GM12878 (cell line): ENCODE data around the gene FLOT1. TPM values are rescaled to one million over a fixed set of nuclear protein-coding genes. Genes with fewer than 3 reads are reported as not detected.

Source experiments
- BHLHE40 ChIP-seq, 2 experiments: fragments of 450-650 bp in 1 of 2; IDR thresholded peaks; 2 replicates each; pipeline ENCODE4 v1.6.1; 2011 to 2017; ENCODE audit warnings: low read depth in 2 of 2, borderline replicate concordance in 1 of 2, improper control_type of control experiment in 1 of 2, low read length in 1 of 2, mild to moderate bottlenecking in 1 of 2
- CHD2 ChIP-seq: IDR thresholded peaks from 2 replicates; pipeline ENCODE4 v1.6.1; 2011; ENCODE audit warnings: low read depth, low read length, improper control_type of control experiment, borderline replicate concordance
- DPF2 ChIP-seq: fragments of 450-650 bp; IDR thresholded peaks from 2 replicates; pipeline ENCODE4 v1.6.1; 2017; ENCODE audit warnings: mild to moderate bottlenecking
- E2F4 ChIP-seq: IDR thresholded peaks from 2 replicates; pipeline ENCODE4 v1.6.1; 2012; ENCODE audit warnings: low read depth, low read length, improper control_type of control experiment
- EP300 ChIP-seq, 2 experiments: fragments of 150-350 bp in 1 of 2; IDR thresholded peaks; 2 replicates each; pipeline ENCODE4 v1.6.1; 2011 to 2012; ENCODE audit warnings: low read depth in 2 of 2, low read length in 2 of 2, borderline replicate concordance in 1 of 2, improper control_type of control experiment in 1 of 2, inconsistent platforms in 1 of 2; ENCODE audit not compliant: control insufficient read depth in 1 of 2
- FOXK2 ChIP-seq: fragments of 450-650 bp; IDR thresholded peaks from 2 replicates; pipeline ENCODE4 v1.6.1; 2017; ENCODE audit warnings: mild to moderate bottlenecking, moderate library complexity
- HCFC1 ChIP-seq: fragments of 150-350 bp; IDR thresholded peaks from 2 replicates; pipeline ENCODE4 v1.6.1; 2014; ENCODE audit warnings: low read length
- HDGF ChIP-seq: fragments of 450-650 bp; IDR thresholded peaks from 2 replicates; pipeline ENCODE4 v1.6.1; 2016; ENCODE audit warnings: antibody characterized with exemption
- IKZF1 ChIP-seq: fragments of 450-650 bp; conservative IDR thresholded peaks from 2 replicates; pipeline ENCODE4 v1.6.1; 2017; ENCODE audit warnings: antibody characterized with exemption, mild to moderate bottlenecking
- IRF3 ChIP-seq: fragments of 450-650 bp; IDR thresholded peaks from 2 replicates; pipeline ENCODE4 v1.6.1; 2014; ENCODE audit warnings: mild to moderate bottlenecking
- JUNB ChIP-seq: IDR thresholded peaks from 2 replicates; pipeline ENCODE4 v1.6.1; 2016; ENCODE audit warnings: antibody characterized with exemption, mild to moderate bottlenecking
- JUND ChIP-seq: IDR thresholded peaks from 2 replicates; pipeline ENCODE4 v1.6.1; 2012; ENCODE audit warnings: low read depth, mild to moderate bottlenecking, low read length, improper control_type of control experiment, moderate library complexity
- LARP7 ChIP-seq: fragments of 450-650 bp; IDR thresholded peaks from 2 replicates; pipeline ENCODE4 v1.6.1; 2017; ENCODE audit warnings: mild to moderate bottlenecking
- MTA3 ChIP-seq: IDR thresholded peaks from 2 replicates; pipeline ENCODE4 v1.6.1; 2012; ENCODE audit warnings: low read length, inconsistent platforms, borderline replicate concordance
- MYC ChIP-seq: IDR thresholded peaks from 2 replicates; pipeline ENCODE4 v1.6.1; 2011; ENCODE audit warnings: mild to moderate bottlenecking, low read length, moderate library complexity, inconsistent platforms; ENCODE audit not compliant: insufficient read depth, insufficient replicate concordance, insufficient read length, severe bottlenecking
- NBN ChIP-seq: fragments of 450-650 bp; IDR thresholded peaks from 2 replicates; pipeline ENCODE4 v1.6.1; 2016
- NR2C2 ChIP-seq: IDR thresholded peaks from 2 replicates; pipeline ENCODE4 v1.6.1; 2011; ENCODE audit warnings: borderline replicate concordance, low read depth; ENCODE audit not compliant: control insufficient read depth, insufficient read length
- POLR2A ChIP-seq: IDR thresholded peaks from 2 replicates; pipeline ENCODE4 v1.6.1; 2011; ENCODE audit warnings: low read depth, mild to moderate bottlenecking, low read length
- POLR2AphosphoS5 ChIP-seq: IDR thresholded peaks from 2 replicates; pipeline ENCODE4 v1.6.1; 2011; ENCODE audit warnings: mild to moderate bottlenecking, low read length, inconsistent platforms
- RB1 ChIP-seq: fragments of 450-650 bp; formaldehyde crosslinking; IDR thresholded peaks from 2 replicates; pipeline ENCODE4 v1.6.1; 2017; ENCODE audit warnings: mild to moderate bottlenecking, borderline replicate concordance
- TAF1 ChIP-seq: IDR thresholded peaks from 2 replicates; pipeline ENCODE4 v1.6.1; 2011; ENCODE audit warnings: mild to moderate bottlenecking, low read depth, low read length, borderline replicate concordance
- ZNF384 ChIP-seq: IDR thresholded peaks from 2 replicates; pipeline ENCODE4 v1.6.1; 2012; ENCODE audit warnings: low read depth, mild to moderate bottlenecking, low read length, improper control_type of control experiment, borderline replicate concordance
- polyA plus RNA-seq, 11 experiments: library from polyadenylated mRNA; depleted of rRNA in 4 of 11; unstranded in 6 of 11; stranded (reverse) in 5 of 11; fragments of >200 nt; fragmentation: Nextera tagmentation in 4 of 11; fragmentation: Illumina TruSeq in 1 of 11; extraction: Ambion mirVana in 4 of 11; extraction: Trizol in 1 of 11; gene quantifications; 1 replicate in 1 of 11; 2 replicates in 10 of 11; pipeline versions ENCODE4 v1.2.1 to v1.2.3, GENCODE V29; 2011 to 2016; ENCODE audit warnings: inconsistent platforms in 2 of 11, missing spikeins in 2 of 11, low read depth in 1 of 11
- total RNA-seq, 4 experiments: library from RNA; depleted of rRNA in 3 of 4; stranded (reverse); fragments of >200 nt in 3 of 4; fragmentation: Illumina TruSeq in 1 of 4; extraction: Trizol in 1 of 4; gene quantifications; 2 replicates each; pipeline versions ENCODE4 v1.2.1 to v1.2.3, GENCODE V29; 2013 to 2021
- TF ChIP-seq, protein P1 (sequence below): IDR thresholded peaks from 2 replicates; pipeline ENCODE4 v1.6.1; 2012; ENCODE audit warnings: low read depth, low read length, improper control_type of control experiment
- TF ChIP-seq, protein P2 (sequence below): fragments of 450-650 bp; IDR thresholded peaks from 2 replicates; pipeline ENCODE4 v1.6.1; 2017; ENCODE audit warnings: mild to moderate bottlenecking, moderate library complexity

The FLOT1 gene
- total and polyA plus RNA-seq, 10 of the 15 experiments (the other 5 are each of a cell fraction or from before 2014, with no cell fraction given) = 12.3 to 153 (median 112) TPM

DNA sequence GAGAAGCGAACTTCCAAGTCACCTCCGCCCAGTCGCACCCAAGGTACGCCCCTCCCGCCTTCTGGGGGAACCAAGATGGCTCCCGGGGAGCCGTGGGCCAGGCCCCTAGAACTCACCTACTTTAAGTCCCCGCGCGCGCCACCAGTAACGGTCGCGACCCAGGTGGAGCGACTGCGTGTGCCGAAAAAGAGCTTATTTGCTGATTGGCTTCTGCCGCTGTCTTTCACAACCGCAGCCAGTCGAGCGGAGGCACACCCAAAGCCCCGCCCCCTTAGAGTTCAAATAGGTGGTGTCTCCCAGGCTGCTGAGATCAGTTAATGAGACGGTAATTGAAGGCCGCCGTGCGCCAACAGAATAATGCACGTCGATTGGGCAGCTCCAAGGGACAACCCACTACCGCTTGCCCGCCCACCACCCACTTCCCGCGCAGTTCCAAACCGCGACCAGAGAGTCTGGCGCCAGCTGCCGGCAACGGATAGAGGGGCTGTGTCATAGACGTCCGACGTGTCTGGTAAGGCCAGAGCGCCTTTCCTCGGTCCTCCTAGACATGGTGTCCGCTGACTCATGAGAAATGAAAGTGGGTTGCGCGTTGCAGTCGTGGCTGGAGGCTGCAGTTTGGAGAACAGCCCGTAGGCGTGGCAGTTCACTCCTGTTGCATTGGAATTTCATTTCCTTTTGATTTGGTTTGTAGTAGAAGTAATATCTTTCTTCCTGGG is 25.2 kb downstream of the FLOT1 start, which contains the start of gene MDC1 (continued):
- TF ChIP-seq DPF2 = peak; percentile 98
- peak; percentile 47 for TF ChIP-seq MYC
- no peak for TF ChIP-seq HDGF
- peak; percentile 10; the same call in 1 of the 2 replicates for TF ChIP-seq LARP7
- TF ChIP-seq MTA3 = no peak
- peak; percentile 92 for TF ChIP-seq IKZF1
- peak; percentile 100 for TF ChIP-seq RB1
- TF ChIP-seq NBN = peak; percentile 97
- peak; percentile 50 to 87 for TF ChIP-seq BHLHE40 (IDR thresholded peaks at IDR 0.05; ENCODE audit: borderline replicate concordance in 1 of 2, low read depth in 2 of 2, low read length in 1 of 2)
- peak; percentile 53; the same call in 1 of the 2 replicates for TF ChIP-seq JUND
- TF ChIP-seq TAF1 = peak; percentile 95
- peak; percentile 87 for TF ChIP-seq POLR2AphosphoS5
- peak; percentile 90 for TF ChIP-seq E2F4
- TF ChIP-seq POLR2A = peak; percentile 80
- peak; percentile 77 for TF ChIP-seq HCFC1
- TF ChIP-seq ZNF384 = no peak
- TF ChIP-seq NR2C2 = no peak
- TF ChIP-seq JUNB = peak; percentile 48
- peak; percentile 39 to 52; a peak in 1 of 4 replicates for TF ChIP-seq EP300 (IDR thresholded peaks at IDR 0.05; ENCODE audit: borderline replicate concordance in 1 of 2, control insufficient read depth in 1 of 2, low read depth in 2 of 2, low read length in 2 of 2)
- peak; percentile 90 for TF ChIP-seq CHD2
- TF ChIP-seq, protein P1, sequence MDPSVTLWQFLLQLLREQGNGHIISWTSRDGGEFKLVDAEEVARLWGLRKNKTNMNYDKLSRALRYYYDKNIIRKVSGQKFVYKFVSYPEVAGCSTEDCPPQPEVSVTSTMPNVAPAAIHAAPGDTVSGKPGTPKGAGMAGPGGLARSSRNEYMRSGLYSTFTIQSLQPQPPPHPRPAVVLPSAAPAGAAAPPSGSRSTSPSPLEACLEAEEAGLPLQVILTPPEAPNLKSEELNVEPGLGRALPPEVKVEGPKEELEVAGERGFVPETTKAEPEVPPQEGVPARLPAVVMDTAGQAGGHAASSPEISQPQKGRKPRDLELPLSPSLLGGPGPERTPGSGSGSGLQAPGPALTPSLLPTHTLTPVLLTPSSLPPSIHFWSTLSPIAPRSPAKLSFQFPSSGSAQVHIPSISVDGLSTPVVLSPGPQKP = peak; percentile 48; the same call in 1 of the 2 replicates
- TF ChIP-seq IRF3 = peak; percentile 81
- TF ChIP-seq, protein P2, sequence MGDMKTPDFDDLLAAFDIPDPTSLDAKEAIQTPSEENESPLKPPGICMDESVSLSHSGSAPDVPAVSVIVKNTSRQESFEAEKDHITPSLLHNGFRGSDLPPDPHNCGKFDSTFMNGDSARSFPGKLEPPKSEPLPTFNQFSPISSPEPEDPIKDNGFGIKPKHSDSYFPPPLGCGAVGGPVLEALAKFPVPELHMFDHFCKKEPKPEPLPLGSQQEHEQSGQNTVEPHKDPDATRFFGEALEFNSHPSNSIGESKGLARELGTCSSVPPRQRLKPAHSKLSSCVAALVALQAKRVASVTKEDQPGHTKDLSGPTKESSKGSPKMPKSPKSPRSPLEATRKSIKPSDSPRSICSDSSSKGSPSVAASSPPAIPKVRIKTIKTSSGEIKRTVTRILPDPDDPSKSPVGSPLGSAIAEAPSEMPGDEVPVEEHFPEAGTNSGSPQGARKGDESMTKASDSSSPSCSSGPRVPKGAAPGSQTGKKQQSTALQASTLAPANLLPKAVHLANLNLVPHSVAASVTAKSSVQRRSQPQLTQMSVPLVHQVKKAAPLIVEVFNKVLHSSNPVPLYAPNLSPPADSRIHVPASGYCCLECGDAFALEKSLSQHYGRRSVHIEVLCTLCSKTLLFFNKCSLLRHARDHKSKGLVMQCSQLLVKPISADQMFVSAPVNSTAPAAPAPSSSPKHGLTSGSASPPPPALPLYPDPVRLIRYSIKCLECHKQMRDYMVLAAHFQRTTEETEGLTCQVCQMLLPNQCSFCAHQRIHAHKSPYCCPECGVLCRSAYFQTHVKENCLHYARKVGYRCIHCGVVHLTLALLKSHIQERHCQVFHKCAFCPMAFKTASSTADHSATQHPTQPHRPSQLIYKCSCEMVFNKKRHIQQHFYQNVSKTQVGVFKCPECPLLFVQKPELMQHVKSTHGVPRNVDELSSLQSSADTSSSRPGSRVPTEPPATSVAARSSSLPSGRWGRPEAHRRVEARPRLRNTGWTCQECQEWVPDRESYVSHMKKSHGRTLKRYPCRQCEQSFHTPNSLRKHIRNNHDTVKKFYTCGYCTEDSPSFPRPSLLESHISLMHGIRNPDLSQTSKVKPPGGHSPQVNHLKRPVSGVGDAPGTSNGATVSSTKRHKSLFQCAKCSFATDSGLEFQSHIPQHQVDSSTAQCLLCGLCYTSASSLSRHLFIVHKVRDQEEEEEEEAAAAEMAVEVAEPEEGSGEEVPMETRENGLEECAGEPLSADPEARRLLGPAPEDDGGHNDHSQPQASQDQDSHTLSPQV = no peak
- peak; percentile 57; the same call in 1 of the 2 replicates for TF ChIP-seq FOXK2
